GM23338 (cell line): Measurements from ENCODE around the gene DAAM2. TPM values are rescaled to one million over a fixed set of nuclear protein-coding genes. Genes with fewer than 3 reads are reported as not detected.

Experiments
- ATAC-seq: fragments of 200-7000 bp; cut with Tn5 transposase; 3 replicates; pipeline ENCODE4 v1.9.1; 2020
- DNase-seq: peaks from one replicate; pipeline ENCODE4 v3.0.0-alpha.2; 2015; ENCODE audit warnings: low spot score
- H2AFZ ChIP-seq: fragments of 200-600 bp; sonication (generic); 2 replicates; pipeline ENCODE4 v1.8.0; 2016; ENCODE audit warnings: antibody characterized with exemption, mild to moderate bottlenecking, moderate library complexity
- H3F3A ChIP-seq: fragments of 200-600 bp; sonication (generic); replicated peaks from 2 replicates; pipeline ENCODE4 v1.8.0; 2017; ENCODE audit warnings: antibody characterized with exemption, mixed run types, low read depth
- H3K27ac ChIP-seq: fragments of 200-600 bp; sonication (generic); 2 replicates; pipeline ENCODE4 v1.6.1; 2016; ENCODE audit warnings: low read depth
- H3K27me3 ChIP-seq: fragments of 200-600 bp; sonication (generic); 2 replicates; pipeline ENCODE4 v1.8.0; 2016; ENCODE audit warnings: mild to moderate bottlenecking, mixed run types, moderate library complexity; ENCODE audit not compliant: insufficient read depth
- H3K36me3 ChIP-seq: fragments of 200-600 bp; sonication (generic); 2 replicates; pipeline ENCODE4 v1.8.0; 2016; ENCODE audit warnings: mild to moderate bottlenecking; ENCODE audit not compliant: insufficient read depth
- H3K4me1 ChIP-seq: fragments of 200-600 bp; sonication (generic); 2 replicates; pipeline ENCODE4 v1.8.0; 2016; ENCODE audit warnings: mild to moderate bottlenecking, moderate library complexity; ENCODE audit not compliant: insufficient read depth
- H3K4me2 ChIP-seq: fragments of 200-600 bp; sonication (generic); 2 replicates; pipeline ENCODE4 v1.7.1; 2017; ENCODE audit warnings: mixed run types
- H3K4me3 ChIP-seq: fragments of 200-600 bp; sonication (generic); 2 replicates; pipeline ENCODE4 v1.6.1; 2016; ENCODE audit warnings: mixed run types
- H3K79me2 ChIP-seq: fragments of 200-600 bp; sonication (generic); replicated peaks from 2 replicates; pipeline ENCODE4 v1.8.0; 2017; ENCODE audit warnings: mild to moderate bottlenecking; ENCODE audit not compliant: insufficient read depth
- H3K9me2 ChIP-seq: fragments of 200-600 bp; sonication (generic); 2 replicates; pipeline ENCODE4 v1.8.0; 2017; ENCODE audit not compliant: insufficient read depth
- H4K20me1 ChIP-seq: fragments of 200-600 bp; sonication (generic); replicated peaks from 2 replicates; pipeline ENCODE4 v1.8.0; 2017; ENCODE audit warnings: mild to moderate bottlenecking; ENCODE audit not compliant: insufficient read depth
- H3K27ac Mint-ChIP-seq: 2 replicates; pipeline ENCODE4 v1.8.0; 2020; ENCODE audit warnings: inconsistent platforms, mild to moderate bottlenecking, moderate library complexity, mixed read lengths
- H3K27me3 Mint-ChIP-seq: 3 replicates; pipeline ENCODE4 v1.8.0; 2022; ENCODE audit warnings: low read depth, mild to moderate bottlenecking, moderate library complexity, mixed read lengths, inconsistent platforms; ENCODE audit not compliant: insufficient read depth, poor library complexity
- H3K36me3 Mint-ChIP-seq: 3 replicates; pipeline ENCODE4 v1.8.0; 2021; ENCODE audit warnings: low read depth, mild to moderate bottlenecking, inconsistent platforms, moderate library complexity, mixed read lengths
- H3K4me1 Mint-ChIP-seq: 3 replicates; pipeline ENCODE4 v1.8.0; 2020; ENCODE audit warnings: mild to moderate bottlenecking, inconsistent platforms, mixed read lengths
- H3K4me3 Mint-ChIP-seq: 3 replicates; pipeline ENCODE4 v1.8.0; 2021; ENCODE audit warnings: moderate library complexity, mild to moderate bottlenecking, inconsistent platforms, mixed read lengths
- H3K9me3 Mint-ChIP-seq: 3 replicates; pipeline ENCODE4 v1.8.0; 2020; ENCODE audit warnings: moderate library complexity, mild to moderate bottlenecking, inconsistent platforms, mixed read lengths
- CREB1 ChIP-seq: fragments of 250-450 bp; sonication (Bioruptor Pico); IDR thresholded peaks from 2 replicates; pipeline ENCODE4 v1.5.0; 2020; ENCODE audit warnings: low read depth, mild to moderate bottlenecking, moderate library complexity
- EZH2 ChIP-seq: fragments of 200-600 bp; sonication (generic); IDR thresholded peaks from one replicate; pipeline ENCODE4 v1.8.0; 2017; ENCODE audit warnings: antibody characterized with exemption, mild to moderate bottlenecking, low read depth; ENCODE audit not compliant: unreplicated experiment
- EZH2phosphoT487 ChIP-seq: fragments of 200-600 bp; sonication (generic); IDR thresholded peaks from one replicate; pipeline ENCODE4 v1.8.1; 2018; ENCODE audit warnings: antibody characterized with exemption; ENCODE audit not compliant: unreplicated experiment
- JUNB ChIP-seq: IDR thresholded peaks from one replicate; pipeline ENCODE4 v1.6.1; 2016; ENCODE audit warnings: antibody characterized with exemption; ENCODE audit not compliant: unreplicated experiment
- NANOG ChIP-seq: IDR thresholded peaks from 2 replicates; pipeline ENCODE4 v1.6.1; 2016; ENCODE audit warnings: antibody characterized with exemption, borderline replicate concordance
- POLR2AphosphoS5 ChIP-seq: IDR thresholded peaks from 2 replicates; pipeline ENCODE4 v1.6.1; 2016; ENCODE audit warnings: antibody characterized with exemption, low read depth
- STAT1 ChIP-seq: IDR thresholded peaks from one replicate; pipeline ENCODE4 v1.6.1; 2016; ENCODE audit warnings: antibody characterized with exemption; ENCODE audit not compliant: unreplicated experiment
- ZNF331 ChIP-seq: fragments of 250-450 bp; sonication (Bioruptor Pico); IDR thresholded peaks from 2 replicates; pipeline ENCODE4 v1.5.0; 2020; ENCODE audit warnings: low read depth, mild to moderate bottlenecking, moderate library complexity
- polyA plus RNA-seq: library from polyadenylated mRNA; unstranded; fragments of >200 nt; fragmentation: Nextera tagmentation; extraction: Ambion mirVana; gene quantifications from 2 replicates; pipeline ENCODE4 v1.2.1, GENCODE V29; 2016
- total RNA-seq: library from RNA; depleted of rRNA; stranded (reverse); fragments of >200 nt; shearing (Covaris generic); gene quantifications from 2 replicates; pipeline ENCODE4 v1.2.3, GENCODE V29; 2014
- TF ChIP-seq, protein P1 (sequence below), 2 experiments: fragments of 200-600 bp in 1 of 2; sonication (generic) in 1 of 2; conservative IDR thresholded peaks; 2 replicates each; pipeline versions ENCODE4 v1.5.1 to v1.6.1; 2016 to 2017; ENCODE audit warnings: antibody characterized with exemption in 2 of 2, low read depth in 2 of 2, mild to moderate bottlenecking in 2 of 2, moderate library complexity in 1 of 2
- TF ChIP-seq, protein P2 (sequence below): IDR thresholded peaks from one replicate; pipeline ENCODE4 v1.6.1; 2018; ENCODE audit warnings: antibody characterized with exemption; ENCODE audit not compliant: unreplicated experiment

DAAM2 gene
- total and polyA plus RNA-seq, 2 experiments from 2014 or later = 1.4 to 4.9 TPM

DNA sequence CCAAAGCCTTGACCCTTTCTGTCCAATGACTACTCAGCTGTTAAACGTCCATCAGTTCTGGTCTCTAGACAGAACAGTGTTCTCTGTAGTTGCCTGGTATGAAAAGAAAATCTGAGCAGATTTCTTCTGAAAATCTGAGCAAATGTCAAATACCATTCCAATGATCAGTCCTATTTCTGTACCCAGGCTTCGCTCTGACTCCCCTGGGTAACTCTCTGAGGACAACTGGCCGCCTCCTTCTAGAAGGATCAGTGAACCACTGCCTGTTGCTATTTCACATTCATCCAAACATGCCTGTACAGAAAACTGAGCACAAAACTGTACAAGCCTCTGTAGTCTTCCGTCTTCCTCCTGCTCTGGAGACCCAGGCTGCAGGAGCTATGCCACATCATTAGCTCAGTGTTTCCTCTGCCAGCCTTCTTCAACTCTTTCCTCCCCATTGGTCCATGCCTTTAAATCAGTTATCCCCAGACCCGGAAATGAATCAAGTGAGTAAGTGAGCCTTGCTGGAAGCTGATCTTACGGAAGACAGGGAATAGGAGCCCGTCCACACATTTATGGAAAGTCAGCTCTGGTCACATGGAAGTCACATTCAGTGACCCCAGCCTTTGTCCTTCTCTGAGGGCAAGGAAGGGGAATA, 63.3 kb downstream of the DAAM2 start (continued):
- TF ChIP-seq ZNF331 = no peak
- TF ChIP-seq, protein P1, sequence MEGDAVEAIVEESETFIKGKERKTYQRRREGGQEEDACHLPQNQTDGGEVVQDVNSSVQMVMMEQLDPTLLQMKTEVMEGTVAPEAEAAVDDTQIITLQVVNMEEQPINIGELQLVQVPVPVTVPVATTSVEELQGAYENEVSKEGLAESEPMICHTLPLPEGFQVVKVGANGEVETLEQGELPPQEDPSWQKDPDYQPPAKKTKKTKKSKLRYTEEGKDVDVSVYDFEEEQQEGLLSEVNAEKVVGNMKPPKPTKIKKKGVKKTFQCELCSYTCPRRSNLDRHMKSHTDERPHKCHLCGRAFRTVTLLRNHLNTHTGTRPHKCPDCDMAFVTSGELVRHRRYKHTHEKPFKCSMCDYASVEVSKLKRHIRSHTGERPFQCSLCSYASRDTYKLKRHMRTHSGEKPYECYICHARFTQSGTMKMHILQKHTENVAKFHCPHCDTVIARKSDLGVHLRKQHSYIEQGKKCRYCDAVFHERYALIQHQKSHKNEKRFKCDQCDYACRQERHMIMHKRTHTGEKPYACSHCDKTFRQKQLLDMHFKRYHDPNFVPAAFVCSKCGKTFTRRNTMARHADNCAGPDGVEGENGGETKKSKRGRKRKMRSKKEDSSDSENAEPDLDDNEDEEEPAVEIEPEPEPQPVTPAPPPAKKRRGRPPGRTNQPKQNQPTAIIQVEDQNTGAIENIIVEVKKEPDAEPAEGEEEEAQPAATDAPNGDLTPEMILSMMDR (conservative IDR thresholded peaks at IDR 0.05; ENCODE audit: low read depth in 2 of 2) = no peak

DNA sequence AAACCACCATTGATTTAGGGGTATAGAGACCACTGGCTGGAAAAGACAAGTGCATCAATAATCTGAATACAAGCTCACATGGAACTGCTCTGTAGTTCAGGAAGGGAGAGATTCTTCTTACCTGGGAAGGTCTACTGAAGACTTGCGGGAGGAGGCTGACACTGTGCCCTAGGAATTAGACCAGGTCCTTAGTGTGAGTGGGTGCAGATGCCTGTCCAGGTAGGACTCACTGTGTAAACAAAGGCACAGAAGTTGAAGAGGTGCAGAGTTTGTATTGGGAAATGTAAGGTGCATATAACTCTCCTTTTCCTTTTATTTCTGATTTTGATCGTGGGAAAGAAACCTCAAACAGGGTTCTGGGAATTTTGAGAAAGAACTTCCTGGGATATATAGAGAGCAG, 66.8 kb downstream of the DAAM2 start:
- DNase-seq (no peak), ATAC-seq (no peak)
- H3K4me3 Mint-ChIP-seq = no peak overlapping the region
- H3K4me2 ChIP-seq = no peak overlapping the region
- no peak overlapping the region for H3K27ac ChIP-seq
- H3F3A ChIP-seq = no peaks in the 10 kb centered on the region
- H3K27me3 Mint-ChIP-seq = peaks cover 4% of the 10 kb centered on the region
- H3K27me3 ChIP-seq = no peaks in the 10 kb centered on the region
- H3K79me2 ChIP-seq = no peaks in the 10 kb centered on the region
- H3K9me3 Mint-ChIP-seq = no peaks in the 10 kb centered on the region
- no peak overlapping the region for H3K4me3 ChIP-seq
- no peaks in the 10 kb centered on the region for H3K36me3 ChIP-seq
- H3K36me3 Mint-ChIP-seq = no peaks in the 10 kb centered on the region; the same call in 2 of the 3 replicates
- H3K4me1 ChIP-seq = no peaks in the 10 kb centered on the region
- H2AFZ ChIP-seq = no peak overlapping the region
- H3K4me1 Mint-ChIP-seq = peaks cover 23% of the 10 kb centered on the region
- H4K20me1 ChIP-seq = no peaks in the 10 kb centered on the region; the same call in 1 of the 2 replicates
- no peak overlapping the region for H3K27ac Mint-ChIP-seq
- TF ChIP-seq STAT1 (no peak), EZH2phosphoT487 (no peak), CREB1 (CRISPR knock-in tag) (no peak)
- peaks cover 5% of the 10 kb centered on the region; the same call in 1 of the 2 replicates for H3K9me2 ChIP-seq

DNA sequence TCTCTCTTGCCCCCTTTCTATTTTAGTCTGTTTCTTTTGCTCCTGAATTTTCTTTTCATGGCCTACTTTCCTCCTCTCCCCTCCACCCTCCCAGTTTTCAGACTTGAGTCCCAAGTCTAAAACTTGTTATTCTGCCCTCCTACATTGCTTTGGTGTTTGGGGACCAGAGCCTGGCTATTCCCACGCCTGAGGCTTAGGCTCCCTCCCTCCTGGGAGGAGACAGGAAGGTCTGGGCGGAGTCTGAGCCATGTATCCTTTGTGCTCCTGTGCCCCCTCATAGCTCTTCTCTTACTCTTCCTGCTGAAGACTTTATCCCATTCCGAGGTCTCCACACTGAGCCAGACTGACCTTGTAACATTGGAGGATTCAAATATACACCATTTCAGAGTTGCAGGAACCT, 69.5 kb downstream of the DAAM2 start:
- Histone ChIP-seq H3K4me3 (no peak overlapping the region), H3K27ac (no peak overlapping the region), H2AFZ (peak overlapping the region; percentile 38; the same call in 1 of the 2 replicates), H3K79me2 (no peaks in the 10 kb centered on the region), H3K27me3 (no peaks in the 10 kb centered on the region), H3F3A (no peaks in the 10 kb centered on the region), H3K9me2 (peaks cover 6% of the 10 kb centered on the region), H4K20me1 (no peaks in the 10 kb centered on the region), H3K4me1 (peaks cover 2% of the 10 kb centered on the region), H3K4me2 (no peak overlapping the region), H3K36me3 (no peaks in the 10 kb centered on the region)
- Mint-ChIP-seq H3K4me3 (no peak overlapping the region), H3K36me3 (no peaks in the 10 kb centered on the region; the same call in 2 of the 3 replicates), H3K27me3 (peaks cover 7% of the 10 kb centered on the region), H3K27ac (no peak overlapping the region; the same call in 1 of the 2 replicates), H3K4me1 (peaks cover 31% of the 10 kb centered on the region), H3K9me3 (no peaks in the 10 kb centered on the region)
- ATAC-seq = peak; percentile 60
- peak; percentile 26 for DNase-seq
- TF ChIP-seq CREB1 (CRISPR knock-in tag) (no peak), NANOG (no peak), STAT1 (no peak), POLR2AphosphoS5 (no peak), JUNB (no peak), EZH2 (no peak), EZH2phosphoT487 (no peak)
- TF ChIP-seq, protein P2, sequence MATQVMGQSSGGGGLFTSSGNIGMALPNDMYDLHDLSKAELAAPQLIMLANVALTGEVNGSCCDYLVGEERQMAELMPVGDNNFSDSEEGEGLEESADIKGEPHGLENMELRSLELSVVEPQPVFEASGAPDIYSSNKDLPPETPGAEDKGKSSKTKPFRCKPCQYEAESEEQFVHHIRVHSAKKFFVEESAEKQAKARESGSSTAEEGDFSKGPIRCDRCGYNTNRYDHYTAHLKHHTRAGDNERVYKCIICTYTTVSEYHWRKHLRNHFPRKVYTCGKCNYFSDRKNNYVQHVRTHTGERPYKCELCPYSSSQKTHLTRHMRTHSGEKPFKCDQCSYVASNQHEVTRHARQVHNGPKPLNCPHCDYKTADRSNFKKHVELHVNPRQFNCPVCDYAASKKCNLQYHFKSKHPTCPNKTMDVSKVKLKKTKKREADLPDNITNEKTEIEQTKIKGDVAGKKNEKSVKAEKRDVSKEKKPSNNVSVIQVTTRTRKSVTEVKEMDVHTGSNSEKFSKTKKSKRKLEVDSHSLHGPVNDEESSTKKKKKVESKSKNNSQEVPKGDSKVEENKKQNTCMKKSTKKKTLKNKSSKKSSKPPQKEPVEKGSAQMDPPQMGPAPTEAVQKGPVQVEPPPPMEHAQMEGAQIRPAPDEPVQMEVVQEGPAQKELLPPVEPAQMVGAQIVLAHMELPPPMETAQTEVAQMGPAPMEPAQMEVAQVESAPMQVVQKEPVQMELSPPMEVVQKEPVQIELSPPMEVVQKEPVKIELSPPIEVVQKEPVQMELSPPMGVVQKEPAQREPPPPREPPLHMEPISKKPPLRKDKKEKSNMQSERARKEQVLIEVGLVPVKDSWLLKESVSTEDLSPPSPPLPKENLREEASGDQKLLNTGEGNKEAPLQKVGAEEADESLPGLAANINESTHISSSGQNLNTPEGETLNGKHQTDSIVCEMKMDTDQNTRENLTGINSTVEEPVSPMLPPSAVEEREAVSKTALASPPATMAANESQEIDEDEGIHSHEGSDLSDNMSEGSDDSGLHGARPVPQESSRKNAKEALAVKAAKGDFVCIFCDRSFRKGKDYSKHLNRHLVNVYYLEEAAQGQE = no peak
